Lower leg skin (tissue), 3 donors: ENCODE measurements around the gene KCNMA1.

Experiments
- POLR2A ChIP-seq, 2 donors: fragments of 450-650 bp; IDR thresholded peaks; one replicate each; pipeline ENCODE4 v1.6.1; 2016 to 2017; ENCODE audit warnings: antibody characterized with exemption in 2 of 2, mild to moderate bottlenecking in 1 of 2, moderate library complexity in 1 of 2
- TF ChIP-seq, protein P1 (sequence below), 3 donors: fragments of 450-650 bp; IDR thresholded peaks; one replicate each; pipeline ENCODE4 v1.5.1; 2016; ENCODE audit warnings: antibody characterized with exemption in 3 of 3, mild to moderate bottlenecking in 3 of 3, moderate library complexity in 2 of 3

DNA sequence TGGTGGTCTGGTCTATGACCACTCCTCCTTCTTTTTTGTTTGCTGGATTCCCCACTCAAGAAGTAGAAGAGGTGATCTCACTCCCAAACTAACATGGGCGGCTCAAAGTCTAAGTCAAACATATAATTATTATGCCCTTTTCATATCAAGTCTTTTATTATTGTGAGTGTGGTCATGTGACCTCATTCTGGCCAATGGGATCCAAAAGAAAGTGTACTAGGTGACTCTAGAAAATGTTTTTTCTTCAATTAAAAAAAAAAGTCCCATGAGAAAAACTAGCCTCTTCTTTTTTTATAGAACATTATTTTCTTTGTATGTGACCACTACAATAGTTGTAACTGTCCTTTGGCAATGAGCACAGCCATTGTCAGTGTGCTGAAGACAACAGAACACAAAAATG, 772.7 kb downstream of the KCNMA1 start:
- TF ChIP-seq, protein P1, sequence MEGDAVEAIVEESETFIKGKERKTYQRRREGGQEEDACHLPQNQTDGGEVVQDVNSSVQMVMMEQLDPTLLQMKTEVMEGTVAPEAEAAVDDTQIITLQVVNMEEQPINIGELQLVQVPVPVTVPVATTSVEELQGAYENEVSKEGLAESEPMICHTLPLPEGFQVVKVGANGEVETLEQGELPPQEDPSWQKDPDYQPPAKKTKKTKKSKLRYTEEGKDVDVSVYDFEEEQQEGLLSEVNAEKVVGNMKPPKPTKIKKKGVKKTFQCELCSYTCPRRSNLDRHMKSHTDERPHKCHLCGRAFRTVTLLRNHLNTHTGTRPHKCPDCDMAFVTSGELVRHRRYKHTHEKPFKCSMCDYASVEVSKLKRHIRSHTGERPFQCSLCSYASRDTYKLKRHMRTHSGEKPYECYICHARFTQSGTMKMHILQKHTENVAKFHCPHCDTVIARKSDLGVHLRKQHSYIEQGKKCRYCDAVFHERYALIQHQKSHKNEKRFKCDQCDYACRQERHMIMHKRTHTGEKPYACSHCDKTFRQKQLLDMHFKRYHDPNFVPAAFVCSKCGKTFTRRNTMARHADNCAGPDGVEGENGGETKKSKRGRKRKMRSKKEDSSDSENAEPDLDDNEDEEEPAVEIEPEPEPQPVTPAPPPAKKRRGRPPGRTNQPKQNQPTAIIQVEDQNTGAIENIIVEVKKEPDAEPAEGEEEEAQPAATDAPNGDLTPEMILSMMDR (IDR thresholded peaks at IDR 0.05): no peak
- TF ChIP-seq POLR2A (IDR thresholded peaks at IDR 0.05): no peak
